ENCODE data around the gene GRID1.

Gene GRID1

DNA sequence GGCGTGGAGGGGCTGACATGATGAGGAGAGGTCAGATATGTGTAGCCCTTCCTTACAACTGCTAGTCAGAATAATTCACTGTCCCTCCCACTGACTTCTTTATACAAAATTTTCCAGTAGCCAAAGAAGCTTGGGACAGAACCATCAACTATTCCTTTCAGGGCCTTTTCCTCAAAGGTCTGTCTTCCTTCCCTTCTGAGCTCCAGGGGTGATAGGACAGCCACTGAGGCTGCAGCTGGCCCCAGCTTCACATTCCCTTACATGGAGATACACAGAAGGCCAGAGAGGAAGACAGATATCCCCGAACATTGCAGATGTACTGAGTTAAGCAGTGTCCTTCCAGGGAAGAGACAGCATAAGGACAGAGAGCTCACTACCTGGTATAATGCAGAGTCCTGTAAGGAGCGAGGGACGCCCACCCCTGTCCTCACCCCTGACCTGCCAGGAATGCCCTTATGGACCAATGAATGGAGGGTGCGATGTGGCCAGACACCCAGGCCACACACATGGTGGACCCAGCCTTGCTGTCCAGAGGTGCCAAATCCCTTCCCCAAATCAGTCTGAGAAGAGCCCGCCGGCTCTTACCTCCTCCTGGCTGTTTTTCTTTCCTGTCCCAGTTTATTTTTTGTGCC, 754.7 kb downstream of the GRID1 start (continued):
- TF ChIP-seq ZBTB20 (tag by site-specific recombination; IDR thresholded peaks at IDR 0.05) (no peak), SETDB1 (IDR thresholded peaks at IDR 0.05; ENCODE audit: insufficient read length, low read length) (no peak), ZNF624 (tag by site-specific recombination; IDR thresholded peaks at IDR 0.05) (no peak), ZNF211 (tag by site-specific recombination; IDR thresholded peaks at IDR 0.05; ENCODE audit: low read depth) (no peak)
- TF ChIP-seq, protein P1, sequence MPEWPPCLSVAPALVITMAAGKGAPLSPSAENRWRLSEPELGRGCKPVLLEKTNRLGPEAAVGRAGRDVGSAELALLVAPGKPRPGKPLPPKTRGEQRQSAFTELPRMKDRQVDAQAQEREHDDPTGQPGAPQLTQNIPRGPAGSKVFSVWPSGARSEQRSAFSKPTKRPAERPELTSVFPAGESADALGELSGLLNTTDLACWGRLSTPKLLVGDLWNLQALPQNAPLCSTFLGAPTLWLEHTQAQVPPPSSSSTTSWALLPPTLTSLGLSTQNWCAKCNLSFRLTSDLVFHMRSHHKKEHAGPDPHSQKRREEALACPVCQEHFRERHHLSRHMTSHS (tag by site-specific recombination; IDR thresholded peaks at IDR 0.05), result no peak
- TF ChIP-seq, protein P2, sequence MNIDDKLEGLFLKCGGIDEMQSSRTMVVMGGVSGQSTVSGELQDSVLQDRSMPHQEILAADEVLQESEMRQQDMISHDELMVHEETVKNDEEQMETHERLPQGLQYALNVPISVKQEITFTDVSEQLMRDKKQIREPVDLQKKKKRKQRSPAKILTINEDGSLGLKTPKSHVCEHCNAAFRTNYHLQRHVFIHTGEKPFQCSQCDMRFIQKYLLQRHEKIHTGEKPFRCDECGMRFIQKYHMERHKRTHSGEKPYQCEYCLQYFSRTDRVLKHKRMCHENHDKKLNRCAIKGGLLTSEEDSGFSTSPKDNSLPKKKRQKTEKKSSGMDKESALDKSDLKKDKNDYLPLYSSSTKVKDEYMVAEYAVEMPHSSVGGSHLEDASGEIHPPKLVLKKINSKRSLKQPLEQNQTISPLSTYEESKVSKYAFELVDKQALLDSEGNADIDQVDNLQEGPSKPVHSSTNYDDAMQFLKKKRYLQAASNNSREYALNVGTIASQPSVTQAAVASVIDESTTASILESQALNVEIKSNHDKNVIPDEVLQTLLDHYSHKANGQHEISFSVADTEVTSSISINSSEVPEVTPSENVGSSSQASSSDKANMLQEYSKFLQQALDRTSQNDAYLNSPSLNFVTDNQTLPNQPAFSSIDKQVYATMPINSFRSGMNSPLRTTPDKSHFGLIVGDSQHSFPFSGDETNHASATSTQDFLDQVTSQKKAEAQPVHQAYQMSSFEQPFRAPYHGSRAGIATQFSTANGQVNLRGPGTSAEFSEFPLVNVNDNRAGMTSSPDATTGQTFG (tag by site-specific recombination; IDR thresholded peaks at IDR 0.05; ENCODE audit: borderline replicate concordance), result no peak

DNA sequence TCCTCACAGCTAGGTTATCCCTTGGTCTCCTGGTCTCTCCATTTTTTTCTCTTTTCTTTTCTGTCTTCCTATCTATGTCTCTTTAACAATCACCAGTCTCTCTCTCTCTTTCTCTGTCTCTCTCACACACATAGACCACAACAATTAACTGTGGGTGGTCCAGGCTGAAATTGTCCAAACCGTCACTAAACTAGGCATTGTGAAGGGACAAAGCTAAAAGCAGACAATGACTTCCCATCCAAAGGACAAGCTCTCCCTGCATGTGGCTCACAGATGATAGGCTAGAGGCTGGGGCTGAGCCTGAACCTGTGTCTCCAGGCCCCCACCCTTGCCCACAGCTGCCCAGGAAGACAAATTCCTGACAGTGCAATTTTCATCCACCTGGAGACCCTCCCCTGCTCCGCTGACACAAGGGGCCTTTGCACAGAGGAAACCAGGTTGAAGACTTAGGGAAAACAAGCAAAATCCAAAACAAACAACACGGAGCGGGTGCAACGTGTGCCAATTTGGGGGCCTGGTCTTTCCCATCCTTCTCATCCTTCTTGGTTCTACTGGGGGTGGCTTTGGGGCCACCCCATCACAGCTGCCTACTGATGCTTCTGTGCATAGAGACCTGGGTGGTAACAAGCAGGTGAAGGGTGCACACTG, 755.4 kb downstream of the GRID1 start:
- no peaks in the 10 kb centered on the region for H3K4me1 ChIP-seq (ENCODE audit: control insufficient read depth, insufficient read depth, low read length)
- CTCF ChIA-PET, result interaction anchor here (0.6 kb wide), 1 partner anchor 306 kb away, joined by 4 read pairs; no protein-coding TSS in a partner anchor
- H3K9me3 ChIP-seq (ENCODE audit: control insufficient read depth, insufficient read depth, low read depth, low read length), result no peaks in the 10 kb centered on the region
- no peak overlapping the region for H3K4me3 ChIP-seq (ENCODE audit: low read depth, low read length)
- no peaks in the 10 kb centered on the region for H3K36me3 ChIP-seq (ENCODE audit: control insufficient read depth in 2 of 2, insufficient read depth in 1 of 2, low read length in 2 of 2)
- POLR2A ChIA-PET, result no interaction called here
- H3K27ac ChIP-seq (ENCODE audit: extremely low read depth, low read depth, low read length), result no peak overlapping the region
- TF ChIP-seq, protein P3, sequence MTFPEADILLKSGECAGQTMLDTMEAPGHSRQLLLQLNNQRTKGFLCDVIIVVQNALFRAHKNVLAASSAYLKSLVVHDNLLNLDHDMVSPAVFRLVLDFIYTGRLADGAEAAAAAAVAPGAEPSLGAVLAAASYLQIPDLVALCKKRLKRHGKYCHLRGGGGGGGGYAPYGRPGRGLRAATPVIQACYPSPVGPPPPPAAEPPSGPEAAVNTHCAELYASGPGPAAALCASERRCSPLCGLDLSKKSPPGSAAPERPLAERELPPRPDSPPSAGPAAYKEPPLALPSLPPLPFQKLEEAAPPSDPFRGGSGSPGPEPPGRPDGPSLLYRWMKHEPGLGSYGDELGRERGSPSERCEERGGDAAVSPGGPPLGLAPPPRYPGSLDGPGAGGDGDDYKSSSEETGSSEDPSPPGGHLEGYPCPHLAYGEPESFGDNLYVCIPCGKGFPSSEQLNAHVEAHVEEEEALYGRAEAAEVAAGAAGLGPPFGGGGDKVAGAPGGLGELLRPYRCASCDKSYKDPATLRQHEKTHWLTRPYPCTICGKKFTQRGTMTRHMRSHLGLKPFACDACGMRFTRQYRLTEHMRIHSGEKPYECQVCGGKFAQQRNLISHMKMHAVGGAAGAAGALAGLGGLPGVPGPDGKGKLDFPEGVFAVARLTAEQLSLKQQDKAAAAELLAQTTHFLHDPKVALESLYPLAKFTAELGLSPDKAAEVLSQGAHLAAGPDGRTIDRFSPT (tag by site-specific recombination; IDR thresholded peaks at IDR 0.05), result no peak
- TF ChIP-seq ZNF530 (tag by site-specific recombination; IDR thresholded peaks at IDR 0.05; ENCODE audit: low read depth) (no peak), ZBTB20 (tag by site-specific recombination; IDR thresholded peaks at IDR 0.05) (no peak), YY1 (tag by site-specific recombination; IDR thresholded peaks at IDR 0.05) (no peak), ZNF561 (tag by site-specific recombination; IDR thresholded peaks at IDR 0.05; ENCODE audit: borderline replicate concordance) (no peak), ZNF585B (tag by site-specific recombination; IDR thresholded peaks at IDR 0.05) (no peak), ZNF529 (tag by site-specific recombination; IDR thresholded peaks at IDR 0.05; ENCODE audit: insufficient replicate concordance) (no peak), ZNF776 (tag by site-specific recombination; IDR thresholded peaks at IDR 0.05; ENCODE audit: borderline replicate concordance) (no peak), ZNF335 (tag by site-specific recombination; conservative IDR thresholded peaks at IDR 0.05) (no peak), ZNF654 (tag by site-specific recombination; IDR thresholded peaks at IDR 0.05; ENCODE audit: low read depth) (no peak)
- TF ChIP-seq, protein P4, sequence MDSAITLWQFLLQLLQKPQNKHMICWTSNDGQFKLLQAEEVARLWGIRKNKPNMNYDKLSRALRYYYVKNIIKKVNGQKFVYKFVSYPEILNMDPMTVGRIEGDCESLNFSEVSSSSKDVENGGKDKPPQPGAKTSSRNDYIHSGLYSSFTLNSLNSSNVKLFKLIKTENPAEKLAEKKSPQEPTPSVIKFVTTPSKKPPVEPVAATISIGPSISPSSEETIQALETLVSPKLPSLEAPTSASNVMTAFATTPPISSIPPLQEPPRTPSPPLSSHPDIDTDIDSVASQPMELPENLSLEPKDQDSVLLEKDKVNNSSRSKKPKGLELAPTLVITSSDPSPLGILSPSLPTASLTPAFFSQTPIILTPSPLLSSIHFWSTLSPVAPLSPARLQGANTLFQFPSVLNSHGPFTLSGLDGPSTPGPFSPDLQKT (IDR thresholded peaks at IDR 0.05; ENCODE audit: borderline replicate concordance, low read depth, low read length), result no peak
- TF ChIP-seq, protein P5, sequence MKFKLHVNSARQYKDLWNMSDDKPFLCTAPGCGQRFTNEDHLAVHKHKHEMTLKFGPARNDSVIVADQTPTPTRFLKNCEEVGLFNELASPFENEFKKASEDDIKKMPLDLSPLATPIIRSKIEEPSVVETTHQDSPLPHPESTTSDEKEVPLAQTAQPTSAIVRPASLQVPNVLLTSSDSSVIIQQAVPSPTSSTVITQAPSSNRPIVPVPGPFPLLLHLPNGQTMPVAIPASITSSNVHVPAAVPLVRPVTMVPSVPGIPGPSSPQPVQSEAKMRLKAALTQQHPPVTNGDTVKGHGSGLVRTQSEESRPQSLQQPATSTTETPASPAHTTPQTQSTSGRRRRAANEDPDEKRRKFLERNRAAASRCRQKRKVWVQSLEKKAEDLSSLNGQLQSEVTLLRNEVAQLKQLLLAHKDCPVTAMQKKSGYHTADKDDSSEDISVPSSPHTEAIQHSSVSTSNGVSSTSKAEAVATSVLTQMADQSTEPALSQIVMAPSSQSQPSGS (tag by site-specific recombination; IDR thresholded peaks at IDR 0.05; ENCODE audit: low read depth), result no peak
